SH-SY5Y (cell line): ENCODE measurements around the gene TSPEAR.

Source experiments
- GATA2 ChIP-seq: IDR thresholded peaks from 2 replicates; pipeline ENCODE4 v1.6.1; 2011; ENCODE audit warnings: mild to moderate bottlenecking, low read depth, low read length
- GATA3 ChIP-seq: IDR thresholded peaks from 2 replicates; pipeline ENCODE4 v1.6.1; 2011; ENCODE audit warnings: low read depth, mild to moderate bottlenecking, low read length, moderate library complexity

DNA sequence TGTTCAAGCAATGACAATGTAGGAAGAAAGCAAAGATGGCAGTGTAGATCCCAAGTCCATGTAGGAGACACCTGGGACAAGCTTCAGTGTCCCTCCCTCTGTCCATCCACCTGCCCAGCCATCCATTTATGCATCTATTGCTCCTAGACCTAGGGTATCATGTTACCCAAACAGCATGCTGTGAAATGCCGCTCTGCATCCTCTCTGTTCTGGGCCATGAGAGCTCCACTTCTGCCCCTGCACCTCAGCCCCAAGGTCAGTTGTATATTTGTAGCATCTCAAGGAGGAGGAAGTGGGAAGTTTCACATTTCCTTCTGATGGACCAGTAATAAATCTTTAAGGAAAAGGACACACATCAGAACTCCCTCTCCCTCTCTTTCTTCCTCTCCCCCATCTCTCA is 27.9 kb upstream of the TSPEAR start:
- TF ChIP-seq GATA3 (no peak), GATA2 (no peak)
